DND-41 (cell line): ENCODE measurements around the gene MMP25.

ENCODE experiments used
- ATAC-seq: fragments of 200-7000 bp; cut with Tn5 transposase; 3 replicates; pipeline ENCODE4 v1.9.1; 2021; ENCODE audit warnings: low read depth; ENCODE audit not compliant: insufficient read depth
- DNase-seq: peaks from one replicate; pipeline ENCODE4 v3.0.0-alpha.2; 2020
- H2AFZ ChIP-seq: 2 replicates; pipeline ENCODE4 v1.6.0; 2012; ENCODE audit warnings: low read depth, low read length
- H3K27ac ChIP-seq: 2 replicates; pipeline ENCODE4 v1.5.1; 2012; ENCODE audit warnings: low read length, inconsistent platforms
- H3K27me3 ChIP-seq: fragments of 200-600 bp; sonication (generic); 2 replicates; pipeline ENCODE4 v1.6.0; 2012; ENCODE audit warnings: low read length, mild to moderate bottlenecking, inconsistent platforms; ENCODE audit not compliant: insufficient read depth, poor library complexity
- H3K36me3 ChIP-seq: 2 replicates; pipeline ENCODE4 v1.5.1; 2012; ENCODE audit warnings: low read length, inconsistent platforms; ENCODE audit not compliant: insufficient read depth
- H3K4me1 ChIP-seq: 2 replicates; pipeline ENCODE4 v1.5.1; 2012; ENCODE audit warnings: mild to moderate bottlenecking, low read length; ENCODE audit not compliant: insufficient read depth
- H3K4me2 ChIP-seq: 2 replicates; pipeline ENCODE4 v1.6.0; 2012; ENCODE audit warnings: mild to moderate bottlenecking, moderate library complexity, low read length, inconsistent platforms; ENCODE audit not compliant: insufficient read depth
- H3K4me3 ChIP-seq, 2 experiments: fragments of 200-600 bp in 1 of 2; shearing (Covaris generic) in 1 of 2; 2 replicates each; pipeline ENCODE4 v1.5.1; 2012 to 2016; ENCODE audit warnings: inconsistent platforms in 2 of 2, low read length in 2 of 2, mild to moderate bottlenecking in 2 of 2, low read depth in 1 of 2, moderate library complexity in 1 of 2
- H3K79me2 ChIP-seq: 2 replicates; pipeline ENCODE4 v1.6.0; 2012; ENCODE audit warnings: low read length, inconsistent platforms; ENCODE audit not compliant: insufficient read depth
- H3K9ac ChIP-seq: 2 replicates; pipeline ENCODE4 v1.6.0; 2012; ENCODE audit warnings: low read depth, mild to moderate bottlenecking, inconsistent platforms, low read length, moderate library complexity
- H3K9me3 ChIP-seq: 2 replicates; pipeline ENCODE4 v1.5.1; 2012; ENCODE audit warnings: low read length, moderate library complexity, mild to moderate bottlenecking, inconsistent platforms; ENCODE audit not compliant: insufficient read depth, severe bottlenecking
- H4K20me1 ChIP-seq: 2 replicates; pipeline ENCODE4 v1.6.0; 2012; ENCODE audit warnings: low read length; ENCODE audit not compliant: insufficient read depth
- CTCF ChIP-seq: IDR thresholded peaks from 2 replicates; pipeline ENCODE4 v1.5.1; 2012; ENCODE audit warnings: borderline replicate concordance, low read length, moderate library complexity, mild to moderate bottlenecking; ENCODE audit not compliant: poor library complexity, severe bottlenecking; ENCODE audit errors: extremely low read depth
- EZH2 ChIP-seq: IDR thresholded peaks from 3 replicates; pipeline ENCODE4 v1.6.1; 2012; ENCODE audit warnings: borderline replicate concordance, low read depth, mild to moderate bottlenecking, moderate library complexity, low read length, inconsistent platforms; ENCODE audit not compliant: severe bottlenecking

MMP25 gene

GRCh38 chr16:3045758-3046640 is at the start of gene MMP25:
Gene MMP25, plus strand, starts transcription at chr16:3046561. Its CDS starts 357 bp downstream, at chr16:3046918.
- DNase-seq (no peak), ATAC-seq (peak; percentile 56)
- Histone ChIP-seq H4K20me1 (peaks cover 2% of the 10 kb centered on the region; the same call in 1 of the 2 replicates), H3K4me2 (peak within 1 kb of the TSS; percentile 60), H3K27ac (no peak within 1 kb of the TSS), H3K79me2 (no peaks in the 10 kb centered on the region), H3K4me3 (peak within 1 kb of the TSS in 1 of 2 experiments; percentile 34; a peak in 3 of 4 replicates), H2AFZ (peak within 1 kb of the TSS; percentile 55), H3K36me3 (no peaks in the 10 kb centered on the region), H3K9ac (peak within 1 kb of the TSS; percentile 39; the same call in 1 of the 2 replicates), H3K4me1 (peaks cover 10% of the 10 kb centered on the region), H3K9me3 (no peaks in the 10 kb centered on the region), H3K27me3 (peaks cover 25% of the 10 kb centered on the region)
- peak; percentile 86 for TF ChIP-seq EZH2
- no peak for TF ChIP-seq CTCF

GRCh38 chr16:2999929-3000328 is 46.4 kb upstream of the MMP25 start:
- no peak overlapping the region for H2AFZ ChIP-seq
- no peaks in the 10 kb centered on the region for H3K27me3 ChIP-seq
- H3K4me2 ChIP-seq: no peak overlapping the region
- H3K4me1 ChIP-seq: peaks cover 11% of the 10 kb centered on the region
- H3K4me3 ChIP-seq: no peak overlapping the region
- ATAC-seq: no peak
- no peaks in the 10 kb centered on the region for H4K20me1 ChIP-seq
- no peak overlapping the region for H3K27ac ChIP-seq
- H3K79me2 ChIP-seq: no peaks in the 10 kb centered on the region
- no peak for DNase-seq
- no peak overlapping the region for H3K9ac ChIP-seq
- no peaks in the 10 kb centered on the region for H3K9me3 ChIP-seq
- H3K36me3 ChIP-seq: no peaks in the 10 kb centered on the region
- no peak for TF ChIP-seq EZH2
- no peak for TF ChIP-seq CTCF

- no peak for ATAC-seq
- Histone ChIP-seq H3K4me3 (no peak overlapping the region), H3K4me1 (peaks cover 13% of the 10 kb centered on the region), H3K9me3 (no peaks in the 10 kb centered on the region), H3K36me3 (no peaks in the 10 kb centered on the region), H3K27me3 (no peaks in the 10 kb centered on the region), H3K4me2 (no peak overlapping the region), H3K27ac (no peak overlapping the region), H3K9ac (no peak overlapping the region), H3K79me2 (no peaks in the 10 kb centered on the region), H2AFZ (no peak overlapping the region), H4K20me1 (no peaks in the 10 kb centered on the region)
- no peak for DNase-seq
- TF ChIP-seq CTCF: no peak
- TF ChIP-seq EZH2: no peak
These were observed 45.8 kb upstream of the MMP25 start for GRCh38 chr16:3000540-3000939.
